ENCODE data around the gene JPT2.

DNA sequence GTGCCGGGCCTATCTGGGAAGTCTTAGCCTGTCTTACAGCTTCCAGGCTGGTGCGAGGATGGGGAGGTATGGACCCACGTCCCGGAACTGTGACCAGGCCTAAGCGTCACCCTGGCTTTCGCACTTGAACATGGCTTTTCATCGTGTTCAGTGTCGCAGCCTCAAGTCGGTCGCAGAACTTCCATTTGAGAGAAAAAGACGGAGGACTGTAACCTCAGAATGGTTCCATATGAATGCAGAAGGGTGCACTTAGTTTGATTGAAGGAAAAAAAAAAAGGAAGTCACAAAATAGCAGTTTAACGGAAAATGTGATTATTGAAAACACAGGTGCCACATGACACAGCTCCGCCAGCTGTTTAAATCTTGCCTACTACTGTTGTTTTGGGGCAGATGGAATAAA, 30.2 kb upstream of the JPT2 start:
- TF ChIP-seq POLR2AphosphoS5 (IDR thresholded peaks at IDR 0.05; ENCODE audit: low read depth) (no peak), EZH2 (IDR thresholded peaks at IDR 0.05; ENCODE audit: low read depth, unreplicated experiment) (no peak), CREB1 (CRISPR knock-in tag; IDR thresholded peaks at IDR 0.05; ENCODE audit: low read depth) (no peak), EZH2phosphoT487 (IDR thresholded peaks at IDR 0.05; ENCODE audit: unreplicated experiment) (no peak), ZNF114 (CRISPR knock-in tag; IDR thresholded peaks at IDR 0.05) (no peak), JUNB (IDR thresholded peaks at IDR 0.05; ENCODE audit: unreplicated experiment) (no peak), ZNF331 (CRISPR knock-in tag; IDR thresholded peaks at IDR 0.05; ENCODE audit: low read depth) (no peak), NANOG (IDR thresholded peaks at IDR 0.05; ENCODE audit: borderline replicate concordance) (no peak), ETS1 (IDR thresholded peaks at IDR 0.05) (no peak)
- TF ChIP-seq, protein P1, sequence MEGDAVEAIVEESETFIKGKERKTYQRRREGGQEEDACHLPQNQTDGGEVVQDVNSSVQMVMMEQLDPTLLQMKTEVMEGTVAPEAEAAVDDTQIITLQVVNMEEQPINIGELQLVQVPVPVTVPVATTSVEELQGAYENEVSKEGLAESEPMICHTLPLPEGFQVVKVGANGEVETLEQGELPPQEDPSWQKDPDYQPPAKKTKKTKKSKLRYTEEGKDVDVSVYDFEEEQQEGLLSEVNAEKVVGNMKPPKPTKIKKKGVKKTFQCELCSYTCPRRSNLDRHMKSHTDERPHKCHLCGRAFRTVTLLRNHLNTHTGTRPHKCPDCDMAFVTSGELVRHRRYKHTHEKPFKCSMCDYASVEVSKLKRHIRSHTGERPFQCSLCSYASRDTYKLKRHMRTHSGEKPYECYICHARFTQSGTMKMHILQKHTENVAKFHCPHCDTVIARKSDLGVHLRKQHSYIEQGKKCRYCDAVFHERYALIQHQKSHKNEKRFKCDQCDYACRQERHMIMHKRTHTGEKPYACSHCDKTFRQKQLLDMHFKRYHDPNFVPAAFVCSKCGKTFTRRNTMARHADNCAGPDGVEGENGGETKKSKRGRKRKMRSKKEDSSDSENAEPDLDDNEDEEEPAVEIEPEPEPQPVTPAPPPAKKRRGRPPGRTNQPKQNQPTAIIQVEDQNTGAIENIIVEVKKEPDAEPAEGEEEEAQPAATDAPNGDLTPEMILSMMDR (conservative IDR thresholded peaks at IDR 0.05; ENCODE audit: low read depth in 2 of 2) = no peak
- TF ChIP-seq, protein P2, sequence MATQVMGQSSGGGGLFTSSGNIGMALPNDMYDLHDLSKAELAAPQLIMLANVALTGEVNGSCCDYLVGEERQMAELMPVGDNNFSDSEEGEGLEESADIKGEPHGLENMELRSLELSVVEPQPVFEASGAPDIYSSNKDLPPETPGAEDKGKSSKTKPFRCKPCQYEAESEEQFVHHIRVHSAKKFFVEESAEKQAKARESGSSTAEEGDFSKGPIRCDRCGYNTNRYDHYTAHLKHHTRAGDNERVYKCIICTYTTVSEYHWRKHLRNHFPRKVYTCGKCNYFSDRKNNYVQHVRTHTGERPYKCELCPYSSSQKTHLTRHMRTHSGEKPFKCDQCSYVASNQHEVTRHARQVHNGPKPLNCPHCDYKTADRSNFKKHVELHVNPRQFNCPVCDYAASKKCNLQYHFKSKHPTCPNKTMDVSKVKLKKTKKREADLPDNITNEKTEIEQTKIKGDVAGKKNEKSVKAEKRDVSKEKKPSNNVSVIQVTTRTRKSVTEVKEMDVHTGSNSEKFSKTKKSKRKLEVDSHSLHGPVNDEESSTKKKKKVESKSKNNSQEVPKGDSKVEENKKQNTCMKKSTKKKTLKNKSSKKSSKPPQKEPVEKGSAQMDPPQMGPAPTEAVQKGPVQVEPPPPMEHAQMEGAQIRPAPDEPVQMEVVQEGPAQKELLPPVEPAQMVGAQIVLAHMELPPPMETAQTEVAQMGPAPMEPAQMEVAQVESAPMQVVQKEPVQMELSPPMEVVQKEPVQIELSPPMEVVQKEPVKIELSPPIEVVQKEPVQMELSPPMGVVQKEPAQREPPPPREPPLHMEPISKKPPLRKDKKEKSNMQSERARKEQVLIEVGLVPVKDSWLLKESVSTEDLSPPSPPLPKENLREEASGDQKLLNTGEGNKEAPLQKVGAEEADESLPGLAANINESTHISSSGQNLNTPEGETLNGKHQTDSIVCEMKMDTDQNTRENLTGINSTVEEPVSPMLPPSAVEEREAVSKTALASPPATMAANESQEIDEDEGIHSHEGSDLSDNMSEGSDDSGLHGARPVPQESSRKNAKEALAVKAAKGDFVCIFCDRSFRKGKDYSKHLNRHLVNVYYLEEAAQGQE (IDR thresholded peaks at IDR 0.05; ENCODE audit: unreplicated experiment) = no peak
- TF ChIP-seq, protein P3, sequence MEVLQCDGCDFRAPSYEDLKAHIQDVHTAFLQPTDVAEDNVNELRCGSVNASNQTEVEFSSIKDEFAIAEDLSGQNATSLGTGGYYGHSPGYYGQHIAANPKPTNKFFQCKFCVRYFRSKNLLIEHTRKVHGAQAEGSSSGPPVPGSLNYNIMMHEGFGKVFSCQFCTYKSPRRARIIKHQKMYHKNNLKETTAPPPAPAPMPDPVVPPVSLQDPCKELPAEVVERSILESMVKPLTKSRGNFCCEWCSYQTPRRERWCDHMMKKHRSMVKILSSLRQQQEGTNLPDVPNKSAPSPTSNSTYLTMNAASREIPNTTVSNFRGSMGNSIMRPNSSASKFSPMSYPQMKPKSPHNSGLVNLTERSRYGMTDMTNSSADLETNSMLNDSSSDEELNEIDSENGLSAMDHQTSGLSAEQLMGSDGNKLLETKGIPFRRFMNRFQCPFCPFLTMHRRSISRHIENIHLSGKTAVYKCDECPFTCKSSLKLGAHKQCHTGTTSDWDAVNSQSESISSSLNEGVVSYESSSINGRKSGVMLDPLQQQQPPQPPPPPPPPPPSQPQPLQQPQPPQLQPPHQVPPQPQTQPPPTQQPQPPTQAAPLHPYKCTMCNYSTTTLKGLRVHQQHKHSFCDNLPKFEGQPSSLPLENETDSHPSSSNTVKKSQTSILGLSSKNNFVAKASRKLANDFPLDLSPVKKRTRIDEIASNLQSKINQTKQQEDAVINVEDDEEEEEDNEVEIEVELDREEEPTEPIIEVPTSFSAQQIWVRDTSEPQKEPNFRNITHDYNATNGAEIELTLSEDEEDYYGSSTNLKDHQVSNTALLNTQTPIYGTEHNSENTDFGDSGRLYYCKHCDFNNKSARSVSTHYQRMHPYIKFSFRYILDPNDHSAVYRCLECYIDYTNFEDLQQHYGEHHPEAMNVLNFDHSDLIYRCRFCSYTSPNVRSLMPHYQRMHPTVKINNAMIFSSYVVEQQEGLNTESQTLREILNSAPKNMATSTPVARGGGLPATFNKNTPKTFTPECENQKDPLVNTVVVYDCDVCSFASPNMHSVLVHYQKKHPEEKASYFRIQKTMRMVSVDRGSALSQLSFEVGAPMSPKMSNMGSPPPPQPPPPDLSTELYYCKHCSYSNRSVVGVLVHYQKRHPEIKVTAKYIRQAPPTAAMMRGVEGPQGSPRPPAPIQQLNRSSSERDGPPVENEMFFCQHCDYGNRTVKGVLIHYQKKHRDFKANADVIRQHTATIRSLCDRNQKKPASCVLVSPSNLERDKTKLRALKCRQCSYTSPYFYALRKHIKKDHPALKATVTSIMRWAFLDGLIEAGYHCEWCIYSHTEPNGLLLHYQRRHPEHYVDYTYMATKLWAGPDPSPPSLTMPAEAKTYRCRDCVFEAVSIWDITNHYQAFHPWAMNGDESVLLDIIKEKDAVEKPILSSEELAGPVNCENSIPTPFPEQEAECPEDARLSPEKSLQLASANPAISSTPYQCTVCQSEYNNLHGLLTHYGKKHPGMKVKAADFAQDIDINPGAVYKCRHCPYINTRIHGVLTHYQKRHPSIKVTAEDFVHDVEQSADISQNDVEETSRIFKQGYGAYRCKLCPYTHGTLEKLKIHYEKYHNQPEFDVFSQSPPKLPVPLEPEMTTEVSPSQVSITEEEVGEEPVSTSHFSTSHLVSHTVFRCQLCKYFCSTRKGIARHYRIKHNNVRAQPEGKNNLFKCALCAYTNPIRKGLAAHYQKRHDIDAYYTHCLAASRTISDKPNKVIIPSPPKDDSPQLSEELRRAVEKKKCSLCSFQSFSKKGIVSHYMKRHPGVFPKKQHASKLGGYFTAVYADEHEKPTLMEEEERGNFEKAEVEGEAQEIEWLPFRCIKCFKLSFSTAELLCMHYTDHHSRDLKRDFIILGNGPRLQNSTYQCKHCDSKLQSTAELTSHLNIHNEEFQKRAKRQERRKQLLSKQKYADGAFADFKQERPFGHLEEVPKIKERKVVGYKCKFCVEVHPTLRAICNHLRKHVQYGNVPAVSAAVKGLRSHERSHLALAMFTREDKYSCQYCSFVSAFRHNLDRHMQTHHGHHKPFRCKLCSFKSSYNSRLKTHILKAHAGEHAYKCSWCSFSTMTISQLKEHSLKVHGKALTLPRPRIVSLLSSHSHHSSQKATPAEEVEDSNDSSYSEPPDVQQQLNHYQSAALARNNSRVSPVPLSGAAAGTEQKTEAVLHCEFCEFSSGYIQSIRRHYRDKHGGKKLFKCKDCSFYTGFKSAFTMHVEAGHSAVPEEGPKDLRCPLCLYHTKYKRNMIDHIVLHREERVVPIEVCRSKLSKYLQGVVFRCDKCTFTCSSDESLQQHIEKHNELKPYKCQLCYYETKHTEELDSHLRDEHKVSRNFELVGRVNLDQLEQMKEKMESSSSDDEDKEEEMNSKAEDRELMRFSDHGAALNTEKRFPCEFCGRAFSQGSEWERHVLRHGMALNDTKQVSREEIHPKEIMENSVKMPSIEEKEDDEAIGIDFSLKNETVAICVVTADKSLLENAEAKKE (CRISPR knock-in tag; IDR thresholded peaks at IDR 0.05) = no peak
